IMR-90 (cell line): ENCODE data around the gene AFMID.

Experiments
- CEBPB ChIP-seq: IDR thresholded peaks from 2 replicates; pipeline ENCODE4 v1.6.1; 2012; ENCODE audit warnings: low read depth, low read length, improper control_type of control experiment
- CHD1 ChIP-seq: IDR thresholded peaks from 2 replicates; pipeline ENCODE4 v1.6.1; 2012; ENCODE audit warnings: low read depth, low read length, improper control_type of control experiment
- CTCF ChIP-seq: conservative IDR thresholded peaks from 2 replicates; pipeline ENCODE4 v1.5.1; 2012; ENCODE audit warnings: mild to moderate bottlenecking, low read depth, low read length, improper control_type of control experiment
- MAZ ChIP-seq: IDR thresholded peaks from 2 replicates; pipeline ENCODE4 v1.6.1; 2012; ENCODE audit warnings: low read depth, mild to moderate bottlenecking, low read length, improper control_type of control experiment, moderate library complexity, borderline replicate concordance
- POLR2A ChIP-seq: IDR thresholded peaks from 2 replicates; pipeline ENCODE4 v1.6.1; 2012; ENCODE audit warnings: mild to moderate bottlenecking, low read depth, low read length

- TF ChIP-seq CTCF (no peak), POLR2A (no peak), CEBPB (no peak), MAZ (peak; percentile 79; the same call in 1 of the 2 replicates), CHD1 (no peak)
Measured at GRCh38 chr17:78214016-78214705, 27.0 kb downstream of the AFMID start, which contains the start of gene BIRC5.
